ENCODE results near the gene ZBTB32. TPM values are rescaled to one million over a fixed set of nuclear protein-coding genes. Genes with fewer than 3 reads are reported as not detected.

ZBTB32 gene
- total RNA-seq, 1 donor from 2014 or later, result not detected

DNA sequence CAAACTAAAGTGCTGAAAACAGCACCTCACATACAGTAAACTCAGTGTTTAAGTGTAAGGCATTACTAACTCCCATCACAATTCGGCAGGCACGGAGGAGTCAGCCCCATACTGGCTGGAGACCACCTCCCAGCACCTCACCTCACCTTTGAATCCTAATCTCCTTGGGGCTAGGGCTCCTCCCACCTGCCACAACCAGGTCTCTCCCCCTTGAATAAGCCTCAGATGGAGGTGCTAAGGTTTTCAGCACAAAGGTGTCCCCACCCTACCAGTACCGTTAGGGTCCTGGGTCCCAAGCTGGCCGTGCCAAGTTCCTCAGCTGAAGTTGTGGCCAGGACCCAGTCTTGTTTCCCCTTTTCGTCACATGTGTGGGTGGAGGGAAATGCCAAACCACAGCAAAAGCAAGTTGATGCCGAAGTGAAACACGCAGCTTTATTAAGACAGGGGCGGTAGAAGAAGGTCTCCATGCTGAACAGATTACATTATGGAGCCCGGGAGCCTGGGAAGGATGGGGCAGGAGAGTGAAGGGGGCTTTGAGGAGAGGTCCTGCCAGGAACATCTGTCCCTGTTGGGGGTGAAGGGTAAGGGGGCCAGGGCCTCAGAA is 37.9 kb downstream of the ZBTB32 start, which contains the start of gene IGFLR1:
Gene IGFLR1 (minus strand): TSS at position 332 of the 604 bp plus-strand sequence. CDS start 1,272 bp downstream, outside the sequence.
- DNase-seq (ENCODE audit: low read depth) (no peak), FAIRE-seq (no peak)
- TF ChIP-seq, protein P1, sequence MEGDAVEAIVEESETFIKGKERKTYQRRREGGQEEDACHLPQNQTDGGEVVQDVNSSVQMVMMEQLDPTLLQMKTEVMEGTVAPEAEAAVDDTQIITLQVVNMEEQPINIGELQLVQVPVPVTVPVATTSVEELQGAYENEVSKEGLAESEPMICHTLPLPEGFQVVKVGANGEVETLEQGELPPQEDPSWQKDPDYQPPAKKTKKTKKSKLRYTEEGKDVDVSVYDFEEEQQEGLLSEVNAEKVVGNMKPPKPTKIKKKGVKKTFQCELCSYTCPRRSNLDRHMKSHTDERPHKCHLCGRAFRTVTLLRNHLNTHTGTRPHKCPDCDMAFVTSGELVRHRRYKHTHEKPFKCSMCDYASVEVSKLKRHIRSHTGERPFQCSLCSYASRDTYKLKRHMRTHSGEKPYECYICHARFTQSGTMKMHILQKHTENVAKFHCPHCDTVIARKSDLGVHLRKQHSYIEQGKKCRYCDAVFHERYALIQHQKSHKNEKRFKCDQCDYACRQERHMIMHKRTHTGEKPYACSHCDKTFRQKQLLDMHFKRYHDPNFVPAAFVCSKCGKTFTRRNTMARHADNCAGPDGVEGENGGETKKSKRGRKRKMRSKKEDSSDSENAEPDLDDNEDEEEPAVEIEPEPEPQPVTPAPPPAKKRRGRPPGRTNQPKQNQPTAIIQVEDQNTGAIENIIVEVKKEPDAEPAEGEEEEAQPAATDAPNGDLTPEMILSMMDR (IDR thresholded peaks at IDR 0.05; ENCODE audit: insufficient read depth, low read length, severe bottlenecking), result no peak
- Histone ChIP-seq H3K4me3 (ENCODE audit: low read depth, low read length) (no peak within 1 kb of the TSS), H3K27me3 (ENCODE audit: control insufficient read depth, insufficient read depth, low read length) (no peaks in the 10 kb centered on the region), H3K36me3 (ENCODE audit: control insufficient read depth, insufficient read depth, low read length) (peaks cover 11% of the 10 kb centered on the region)

DNA sequence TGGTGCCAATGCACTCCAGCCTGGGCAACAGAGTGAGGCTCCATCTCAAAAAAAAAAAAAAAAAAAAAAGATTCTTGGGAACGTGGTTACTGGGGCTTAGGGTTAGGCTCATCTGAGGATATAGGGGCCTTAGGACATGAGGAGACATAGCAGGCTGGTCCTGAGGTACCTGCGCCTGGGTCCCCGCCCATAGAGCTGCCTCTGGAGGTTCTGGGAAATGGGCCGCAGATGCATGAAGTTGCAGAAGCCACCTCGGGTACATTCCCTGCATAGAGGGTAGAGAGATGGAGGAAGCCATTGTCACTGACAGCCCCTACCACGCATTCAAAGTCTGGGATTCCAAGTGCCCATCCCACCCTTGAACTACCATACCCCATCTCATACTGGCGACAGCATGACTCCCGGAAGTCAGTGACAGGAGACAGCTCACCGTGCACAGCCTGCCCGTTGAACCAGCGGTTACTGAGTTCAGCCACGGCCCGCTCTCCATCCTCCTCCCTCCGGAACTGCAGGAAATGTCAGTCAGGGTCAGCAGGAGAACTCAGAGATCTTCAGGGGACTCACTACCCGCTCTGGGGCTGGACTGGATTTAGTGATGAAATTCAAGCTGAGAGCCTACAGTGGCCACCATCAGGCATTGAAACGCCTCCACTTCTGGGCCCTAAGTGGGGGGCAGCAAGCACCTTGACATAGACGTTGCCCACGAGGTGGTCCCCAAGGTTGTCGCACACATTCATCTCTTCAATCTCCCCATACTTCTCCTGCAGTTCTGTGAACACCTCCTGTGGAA is 39.5 kb downstream of the ZBTB32 start:
- FAIRE-seq, result no peak
- TF ChIP-seq, protein P1 (IDR thresholded peaks at IDR 0.05; ENCODE audit: insufficient read depth, low read length, severe bottlenecking), result no peak
- no peak overlapping the region for H3K4me3 ChIP-seq (ENCODE audit: low read depth, low read length)
- H3K36me3 ChIP-seq (ENCODE audit: control insufficient read depth, insufficient read depth, low read length), result peaks cover 3% of the 10 kb centered on the region
- no peaks in the 10 kb centered on the region for H3K27me3 ChIP-seq (ENCODE audit: control insufficient read depth, insufficient read depth, low read length)
- no peak for DNase-seq (ENCODE audit: low read depth)

DNA sequence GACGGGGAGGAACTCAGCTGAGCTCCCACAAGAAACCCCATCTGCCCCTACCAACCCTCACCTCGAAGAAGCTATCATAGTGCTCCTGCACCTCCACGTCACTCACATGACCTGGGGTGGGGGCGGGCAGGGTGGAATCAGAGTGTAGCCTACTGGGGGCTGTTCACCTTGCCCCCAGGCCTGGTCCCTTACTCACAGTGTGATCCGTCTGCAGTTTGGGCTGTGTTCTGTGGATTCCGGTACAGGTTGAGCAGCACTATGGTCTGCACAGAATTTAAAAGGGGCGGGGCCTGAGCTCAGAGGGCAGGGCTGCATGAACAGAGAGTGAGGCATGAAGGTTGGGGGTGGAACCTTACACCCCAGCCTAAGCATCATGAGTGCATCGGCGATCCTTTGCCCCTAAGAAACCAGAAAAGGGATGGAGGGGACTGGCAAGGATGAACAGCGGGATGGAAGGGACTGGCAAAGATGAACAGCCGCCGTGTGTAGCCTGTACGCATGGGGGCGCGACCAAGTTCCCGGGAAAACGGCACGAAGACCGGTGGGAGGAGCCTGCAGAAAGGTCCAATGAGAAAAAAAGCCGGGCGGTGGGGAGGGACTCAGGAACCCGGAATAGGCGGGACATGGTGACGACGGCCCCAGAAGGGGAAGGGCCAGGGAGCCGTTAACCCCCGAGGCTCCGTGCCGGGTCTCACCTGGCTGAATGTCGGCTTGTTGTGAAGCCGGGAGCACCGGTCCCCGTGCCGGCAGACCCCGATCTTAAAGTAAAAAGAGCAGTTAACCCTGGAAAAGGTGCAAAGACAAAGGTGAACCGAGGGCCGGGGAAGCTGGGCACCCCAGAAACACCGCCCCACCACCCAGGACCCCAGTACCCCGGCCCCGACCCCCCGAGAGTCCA is 40.3 kb downstream of the ZBTB32 start:
- TF ChIP-seq, protein P1 (IDR thresholded peaks at IDR 0.05; ENCODE audit: insufficient read depth, low read length, severe bottlenecking), result peak; percentile 56
- peak overlapping the region; percentile 85 for H3K4me3 ChIP-seq (ENCODE audit: low read depth, low read length)
- no peaks in the 10 kb centered on the region for H3K27me3 ChIP-seq (ENCODE audit: control insufficient read depth, insufficient read depth, low read length)
- DNase-seq (ENCODE audit: low read depth) (peak; percentile 88), FAIRE-seq (no peak)
- H3K36me3 ChIP-seq (ENCODE audit: control insufficient read depth, insufficient read depth, low read length), result peaks cover 2% of the 10 kb centered on the region

DNA sequence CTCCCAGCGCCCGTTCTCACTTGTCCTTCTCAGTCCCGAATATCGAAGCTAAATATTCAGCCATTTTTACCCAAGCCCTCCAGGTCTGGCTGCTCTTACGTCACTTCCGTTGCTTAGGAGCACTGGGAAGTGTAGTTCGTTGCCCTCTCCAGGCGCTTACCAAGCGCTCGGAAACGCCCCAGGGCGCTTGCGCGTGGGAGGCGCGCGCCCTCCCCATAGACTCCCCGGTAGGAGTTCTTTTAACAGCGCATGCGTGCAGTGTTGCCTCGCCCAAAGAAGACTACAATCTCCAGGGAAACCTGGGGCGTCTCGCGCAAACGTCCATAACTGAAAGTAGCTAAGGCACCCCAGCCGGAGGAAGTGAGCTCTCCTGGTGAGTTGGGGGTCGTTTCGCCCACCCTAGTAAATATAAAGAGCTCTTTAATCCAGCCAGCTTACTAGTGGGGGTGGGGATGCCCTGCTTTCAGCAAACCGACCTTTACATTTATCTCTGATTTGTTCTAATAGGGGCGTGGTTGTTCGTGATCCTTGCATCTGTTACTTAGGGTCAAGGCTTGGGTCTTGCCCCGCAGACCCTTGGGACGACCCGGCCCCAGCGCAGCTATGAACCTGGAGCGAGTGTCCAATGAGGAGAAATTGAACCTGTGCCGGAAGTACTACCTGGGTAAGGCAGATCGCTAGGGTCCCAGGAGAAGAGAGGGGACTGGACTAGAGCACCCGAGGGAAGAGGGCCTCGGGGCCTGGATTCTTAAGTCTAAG is 41.1 kb downstream of the ZBTB32 start, which contains the start of the genes PSENEN and U2AF1L4:
Gene PSENEN (plus strand): TSS at position 324 of the 759 bp plus-strand sequence. CDS start 280 bp downstream, at position 604.
Gene U2AF1L4 (minus strand): TSS at position 91 of the 759 bp plus-strand sequence. CDS start 27 bp downstream, at position 64.
- H3K4me3 ChIP-seq (ENCODE audit: low read depth, low read length), result peak within 1 kb of the TSS; percentile 85
- DNase-seq (ENCODE audit: low read depth), result peak; percentile 98
- TF ChIP-seq, protein P1 (IDR thresholded peaks at IDR 0.05; ENCODE audit: insufficient read depth, low read length, severe bottlenecking), result no peak
- peaks cover 4% of the 10 kb centered on the region for H3K36me3 ChIP-seq (ENCODE audit: control insufficient read depth, insufficient read depth, low read length)
- no peak for FAIRE-seq
- no peaks in the 10 kb centered on the region for H3K27me3 ChIP-seq (ENCODE audit: control insufficient read depth, insufficient read depth, low read length)

DNA sequence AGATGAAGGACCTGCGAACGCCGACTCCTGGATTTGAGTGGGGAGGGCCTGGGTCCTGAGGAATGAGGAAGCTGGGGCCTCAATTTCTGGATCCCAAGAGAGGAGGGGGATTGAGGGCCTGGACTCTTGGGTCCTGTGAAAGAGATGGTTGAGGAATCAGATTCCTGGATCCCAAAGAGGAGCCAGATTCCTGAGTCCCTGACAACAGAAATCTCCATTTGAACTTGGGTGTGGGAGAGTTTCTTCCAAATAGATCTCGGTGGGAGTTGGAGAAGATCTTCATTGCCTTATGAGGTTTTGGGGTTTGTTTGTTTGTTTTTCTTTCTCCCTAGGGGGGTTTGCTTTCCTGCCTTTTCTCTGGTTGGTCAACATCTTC is 41.7 kb downstream of the ZBTB32 start:
- no peaks in the 10 kb centered on the region for H3K27me3 ChIP-seq (ENCODE audit: control insufficient read depth, insufficient read depth, low read length)
- peaks cover 4% of the 10 kb centered on the region for H3K36me3 ChIP-seq (ENCODE audit: control insufficient read depth, insufficient read depth, low read length)
- FAIRE-seq (no peak), DNase-seq (ENCODE audit: low read depth) (no peak)
- peak overlapping the region; percentile 85 for H3K4me3 ChIP-seq (ENCODE audit: low read depth, low read length)
- TF ChIP-seq, protein P1 (IDR thresholded peaks at IDR 0.05; ENCODE audit: insufficient read depth, low read length, severe bottlenecking), result no peak
